GM19438 (cell line): ENCODE data around the gene ERVFRD-1.
A peak's percentile ranks its signal among the peaks of the same experiment; 100 is the strongest.
"Not testable (repeated sequence)": the region's sequence is repeated elsewhere in the genome, so short reads cannot be mapped to it uniquely, and the experiment has no call there.

Source experiments
- ATAC-seq: cut with Tn5 transposase; IDR thresholded peaks from one replicate; pipeline ENCODE4 v1.9.1; 2021; ENCODE audit warnings: low read depth; ENCODE audit not compliant: unreplicated experiment

ERVFRD-1 gene

GRCh38 chr6:11092668-11093375 lies 18.7 kb downstream of the ERVFRD-1 start:
- peak; percentile 43 for ATAC-seq

- not testable (repeated sequence) for ATAC-seq
Observed at GRCh38 chr6:11091141-11091540, 20.4 kb downstream of the ERVFRD-1 start.

- ATAC-seq: no peak
Observed at GRCh38 chr6:11089695-11090094, 21.8 kb downstream of the ERVFRD-1 start.

GRCh38 chr6:11087141-11087812 lies 24.2 kb downstream of the ERVFRD-1 start:
- not testable (repeated sequence) for ATAC-seq

- no peak for ATAC-seq
Observed at GRCh38 chr6:11085758-11086435, 25.6 kb downstream of the ERVFRD-1 start.

GRCh38 chr6:11083956-11084355 lies 27.6 kb downstream of the ERVFRD-1 start:
- ATAC-seq: no peak

GRCh38 chr6:11083491-11083890 lies 28.0 kb downstream of the ERVFRD-1 start:
- no peak for ATAC-seq

- ATAC-seq: no peak
Observed at GRCh38 chr6:11080296-11080695, 31.2 kb downstream of the ERVFRD-1 start.

- ATAC-seq: no peak
Observed at GRCh38 chr6:11078266-11078665, 33.3 kb downstream of the ERVFRD-1 start.

- no peak for ATAC-seq
Observed at GRCh38 chr6:11076540-11076939, 35.0 kb downstream of the ERVFRD-1 start.

GRCh38 chr6:11072101-11072500 lies 39.4 kb downstream of the ERVFRD-1 start:
- no peak for ATAC-seq

- ATAC-seq: no peak
Observed at GRCh38 chr6:11069760-11070159, 41.8 kb downstream of the ERVFRD-1 start.

- ATAC-seq: no peak
Observed at GRCh38 chr6:11067348-11067747, 44.2 kb downstream of the ERVFRD-1 start.

- ATAC-seq: no peak
Observed at GRCh38 chr6:11066505-11067347, 44.8 kb downstream of the ERVFRD-1 start.

- no peak for ATAC-seq
Observed at GRCh38 chr6:11065436-11066202, 45.9 kb downstream of the ERVFRD-1 start.

- no peak for ATAC-seq
Observed at GRCh38 chr6:11064836-11065235, 46.7 kb downstream of the ERVFRD-1 start.

- no peak for ATAC-seq
Observed at GRCh38 chr6:11062715-11063114, 48.8 kb downstream of the ERVFRD-1 start.

GRCh38 chr6:11062083-11062482 lies 49.4 kb downstream of the ERVFRD-1 start:
- ATAC-seq: no peak

GRCh38 chr6:11058406-11058805 lies 53.1 kb downstream of the ERVFRD-1 start:
- no peak for ATAC-seq

GRCh38 chr6:11056871-11057270 lies 54.7 kb downstream of the ERVFRD-1 start:
- ATAC-seq: no peak
